Activated CD8-positive, alpha-beta T cell treated with anti-CD3 and anti-CD28 coated beads for 36 hours (primary cell): ENCODE data around the gene C4orf36. TPM values are rescaled to one million over a fixed set of nuclear protein-coding genes. Genes with fewer than 3 reads are reported as not detected.
A peak's percentile ranks its signal among the peaks of the same experiment; 100 is the strongest.

Experiments used
- ATAC-seq: fragments of 200-7000 bp; cut with Tn5 transposase; one replicate; pipeline ENCODE4 v1.10.0; 2021; ENCODE audit warnings: mild to moderate bottlenecking, moderate library complexity
- CTCF ChIA-PET: fragments of 350-600 bp; sonication (Branson Sonifier 250); formaldehyde crosslinking; loops from one replicate; lab custom pipeline; 2021; ENCODE audit warnings: antibody characterized with exemption; lab: Charles Lee
- POLR2A ChIA-PET: fragments of 350-600 bp; sonication (Branson Sonifier 250); formaldehyde crosslinking; loops from one replicate; lab custom pipeline; 2021; ENCODE audit warnings: antibody characterized with exemption; lab: Charles Lee
- DNase-seq: peaks from one replicate; pipeline ENCODE4 v3.0.0-alpha.2; 2020
- H3K27ac Mint-ChIP-seq: one replicate; pipeline ENCODE4 v1.8.0; 2021; ENCODE audit warnings: mild to moderate bottlenecking, mixed read lengths
- H3K27me3 Mint-ChIP-seq: one replicate; pipeline ENCODE4 v1.8.0; 2021; ENCODE audit warnings: mixed read lengths
- H3K36me3 Mint-ChIP-seq: one replicate; pipeline ENCODE4 v1.8.0; 2021; ENCODE audit warnings: low read depth, mixed read lengths
- H3K4me1 Mint-ChIP-seq: one replicate; pipeline ENCODE4 v1.8.0; 2021; ENCODE audit warnings: low read depth, mixed read lengths
- H3K4me3 Mint-ChIP-seq: one replicate; pipeline ENCODE4 v1.8.0; 2021; ENCODE audit warnings: mild to moderate bottlenecking, moderate library complexity, mixed read lengths
- H3K9me3 Mint-ChIP-seq: one replicate; pipeline ENCODE4 v1.8.0; 2021; ENCODE audit warnings: mixed read lengths
- intact Hi-C: fragments of 100-400 bp; cut with micrococcal nuclease; formaldehyde crosslinking; loops from one replicate; pipeline ENCODE4 v1.10.0; 2022
- total RNA-seq, 2 experiments: library from RNA; stranded (reverse); gene quantifications; one replicate each; pipeline ENCODE4 v1.2.3, GENCODE V29; 2021
- TF ChIP-seq, protein P1 (sequence below): fragments of 200-600 bp; IDR thresholded peaks from one replicate; pipeline ENCODE4 v1.8.0; 2022; ENCODE audit warnings: antibody characterized with exemption, mild to moderate bottlenecking

The C4orf36 gene, protein sequence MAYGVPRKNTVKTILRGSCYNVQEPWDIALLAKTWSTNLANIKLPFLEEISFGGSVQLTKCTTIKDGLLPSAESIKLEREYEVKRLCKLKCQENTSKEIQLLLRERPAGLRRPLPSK
- not detected for total RNA-seq

DNA sequence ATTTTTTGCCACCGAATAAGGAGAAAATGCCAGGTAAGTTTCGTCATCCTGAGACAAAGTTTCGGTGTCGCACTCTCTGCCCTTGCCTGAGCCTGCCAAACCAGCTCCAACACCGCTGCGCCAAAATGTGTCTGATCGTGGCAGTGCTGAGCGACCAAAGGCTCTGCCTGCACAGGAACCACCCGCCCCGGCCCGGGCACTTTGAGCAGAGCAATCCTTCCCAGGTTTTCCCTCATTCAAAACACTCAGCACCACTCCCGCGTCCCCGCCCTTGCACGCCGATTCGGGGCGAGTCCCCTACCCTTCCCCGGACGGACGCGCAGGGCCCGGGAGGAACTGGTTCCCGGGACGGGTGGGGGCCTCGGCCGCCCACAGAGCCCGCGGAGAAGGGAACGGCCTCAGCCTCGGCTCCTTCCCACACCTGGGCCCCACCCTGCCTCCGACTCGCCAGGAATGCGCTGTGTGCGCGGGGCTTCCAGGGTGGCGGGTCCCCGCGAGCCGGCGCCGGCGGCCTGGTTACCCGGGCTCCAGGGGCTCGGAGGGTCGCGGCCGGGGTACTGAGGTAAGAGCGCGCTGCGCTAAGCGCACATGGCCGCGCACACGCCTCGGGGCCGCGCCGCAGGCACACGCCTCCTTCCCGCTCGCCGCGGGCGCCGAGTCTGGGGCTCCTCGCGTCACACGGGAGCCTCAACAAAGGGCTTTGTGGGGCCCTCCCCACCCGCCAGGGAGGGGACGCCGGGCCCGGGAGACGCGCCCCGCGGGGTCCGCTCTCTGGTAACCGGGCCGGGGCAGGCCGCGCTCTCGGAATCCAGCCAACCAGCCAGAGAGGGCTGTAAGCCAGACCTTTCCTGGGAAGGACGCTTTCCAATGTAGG lies at the start of gene C4orf36:
Gene C4orf36 (minus strand): TSS at position 661 of the 874 bp plus-strand sequence. CDS start 902 bp downstream, outside the sequence.
- ATAC-seq (peak; percentile 71), DNase-seq (peak; percentile 55)
- TF ChIP-seq, protein P1, sequence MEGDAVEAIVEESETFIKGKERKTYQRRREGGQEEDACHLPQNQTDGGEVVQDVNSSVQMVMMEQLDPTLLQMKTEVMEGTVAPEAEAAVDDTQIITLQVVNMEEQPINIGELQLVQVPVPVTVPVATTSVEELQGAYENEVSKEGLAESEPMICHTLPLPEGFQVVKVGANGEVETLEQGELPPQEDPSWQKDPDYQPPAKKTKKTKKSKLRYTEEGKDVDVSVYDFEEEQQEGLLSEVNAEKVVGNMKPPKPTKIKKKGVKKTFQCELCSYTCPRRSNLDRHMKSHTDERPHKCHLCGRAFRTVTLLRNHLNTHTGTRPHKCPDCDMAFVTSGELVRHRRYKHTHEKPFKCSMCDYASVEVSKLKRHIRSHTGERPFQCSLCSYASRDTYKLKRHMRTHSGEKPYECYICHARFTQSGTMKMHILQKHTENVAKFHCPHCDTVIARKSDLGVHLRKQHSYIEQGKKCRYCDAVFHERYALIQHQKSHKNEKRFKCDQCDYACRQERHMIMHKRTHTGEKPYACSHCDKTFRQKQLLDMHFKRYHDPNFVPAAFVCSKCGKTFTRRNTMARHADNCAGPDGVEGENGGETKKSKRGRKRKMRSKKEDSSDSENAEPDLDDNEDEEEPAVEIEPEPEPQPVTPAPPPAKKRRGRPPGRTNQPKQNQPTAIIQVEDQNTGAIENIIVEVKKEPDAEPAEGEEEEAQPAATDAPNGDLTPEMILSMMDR, result no peak
- H3K4me1 Mint-ChIP-seq, result peaks cover 8% of the 10 kb centered on the region
- no peaks in the 10 kb centered on the region for H3K9me3 Mint-ChIP-seq
- no peaks in the 10 kb centered on the region for H3K36me3 Mint-ChIP-seq
- no peak within 1 kb of the TSS for H3K27ac Mint-ChIP-seq
- intact Hi-C loops, result loop anchor here (10.0 kb wide), 1 partner anchor 247 kb away; no protein-coding TSS in a partner anchor
- H3K27me3 Mint-ChIP-seq, result peaks cover 22% of the 10 kb centered on the region
- POLR2A ChIA-PET, result interaction anchor here (1.1 kb wide), 1 partner anchor 397 kb away, joined by 5 read pairs; no protein-coding TSS in a partner anchor
- CTCF ChIA-PET, result interaction anchor here (1.2 to 2.9 kb wide), 3 partner anchors 12 to 396 kb away, joined by 3 to 15 read pairs (median 10); no protein-coding TSS in a partner anchor
- H3K4me3 Mint-ChIP-seq, result peak within 1 kb of the TSS; percentile 73

DNA sequence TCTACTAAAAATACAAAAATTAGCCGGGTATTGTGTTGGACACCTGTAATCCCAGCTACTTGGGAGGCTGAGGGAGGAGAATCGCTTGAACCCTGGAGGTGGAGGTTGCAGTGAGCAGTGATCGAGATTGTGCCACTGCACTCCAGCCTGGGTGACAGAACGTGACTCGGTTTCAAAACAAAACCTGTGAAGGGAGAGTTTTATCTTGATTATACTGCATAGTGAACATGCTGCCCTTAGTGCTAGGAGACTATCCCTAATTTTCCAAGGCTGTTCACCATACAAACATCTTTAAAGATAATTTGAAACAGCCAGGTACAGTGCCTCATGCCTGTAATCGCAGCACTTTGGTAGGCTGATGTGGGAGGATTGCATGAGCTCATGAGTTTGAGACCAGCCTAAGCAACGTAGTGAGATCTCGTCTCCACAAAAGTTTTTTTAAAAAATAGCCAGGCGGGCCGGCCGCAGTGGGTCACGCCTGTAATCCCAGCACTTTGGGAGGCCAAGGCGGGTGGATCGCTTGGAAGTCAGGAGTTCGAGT lies 48.8 kb upstream of the C4orf36 start:
- TF ChIP-seq, protein P1, result no peak
- intact Hi-C loops, result no loop called here

DNA sequence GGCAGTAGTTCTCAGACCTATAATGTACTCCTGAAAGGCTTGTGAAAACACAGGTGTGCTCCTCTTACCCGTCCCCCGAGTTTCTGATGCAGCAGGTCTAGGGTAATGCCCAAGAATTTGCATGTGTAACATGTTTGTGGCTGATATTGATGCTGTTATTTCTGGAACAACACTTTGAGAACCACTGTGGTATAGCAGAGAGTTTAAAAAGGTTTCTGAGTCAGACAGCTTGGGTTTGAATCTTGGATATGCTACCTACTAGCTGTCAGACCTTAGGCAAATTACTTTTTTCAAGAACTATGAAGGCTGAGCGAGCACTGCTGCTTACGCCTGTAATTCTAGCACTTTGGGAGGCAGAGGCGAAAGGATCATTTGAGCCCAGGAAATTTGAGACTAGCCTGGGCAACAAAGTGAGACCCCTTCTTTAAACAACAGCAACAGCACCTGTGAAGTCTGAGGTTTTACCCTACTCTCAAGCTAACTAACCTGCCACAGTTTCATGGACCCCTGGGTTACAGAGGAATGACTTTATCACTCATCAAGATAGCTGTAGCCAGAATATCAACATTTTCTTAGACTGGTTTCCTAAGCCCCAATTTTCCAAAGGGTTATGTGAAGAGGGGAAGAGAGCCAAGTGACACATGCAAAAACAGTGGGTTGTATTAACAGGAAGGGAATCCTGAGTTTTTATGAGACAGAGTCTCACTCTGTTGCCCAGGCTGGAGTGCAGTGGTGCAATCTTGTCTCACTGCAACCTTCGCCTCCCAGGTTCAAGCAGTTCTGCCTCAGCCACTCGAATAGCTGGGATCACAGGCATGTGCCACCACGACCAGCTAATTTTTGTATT lies 47.7 kb upstream of the C4orf36 start:
- peaks cover 55% of the 10 kb centered on the region for H3K4me1 Mint-ChIP-seq
- ChIA-PET POLR2A (interaction anchor here (0.6 to 2.9 kb wide), 4 partner anchors 21 to 149 kb away, joined by 3 to 20 read pairs (median 3); no protein-coding TSS in a partner anchor), CTCF (interaction anchor here (0.9 to 3.9 kb wide), 5 partner anchors 17 to 211 kb away, joined by 3 to 18 read pairs (median 5); no protein-coding TSS in a partner anchor)
- no peaks in the 10 kb centered on the region for H3K27me3 Mint-ChIP-seq
- peak overlapping the region; percentile 84 for H3K27ac Mint-ChIP-seq
- TF ChIP-seq, protein P1, result no peak
- DNase-seq (peak; percentile 54), ATAC-seq (peak; percentile 9)
- H3K9me3 Mint-ChIP-seq, result no peaks in the 10 kb centered on the region
- H3K36me3 Mint-ChIP-seq, result no peaks in the 10 kb centered on the region
- intact Hi-C loops, result loop anchor here (5.0 kb wide), 2 partner anchors 37 to 152 kb away; no protein-coding TSS in a partner anchor
- H3K4me3 Mint-ChIP-seq, result peak overlapping the region; percentile 20

More for the DNA sequence above, 48.8 kb upstream of the C4orf36 start:
- H3K4me3 Mint-ChIP-seq, result no peak overlapping the region
- ATAC-seq (no peak), DNase-seq (no peak)
- CTCF ChIA-PET, result interaction anchor here (0.9 to 3.9 kb wide), 3 partner anchors 18 to 153 kb away, joined by 3 to 18 read pairs (median 11); no protein-coding TSS in a partner anchor
- no peaks in the 10 kb centered on the region for H3K9me3 Mint-ChIP-seq
- peaks cover 59% of the 10 kb centered on the region for H3K4me1 Mint-ChIP-seq
- no peaks in the 10 kb centered on the region for H3K36me3 Mint-ChIP-seq
- no peak overlapping the region for H3K27ac Mint-ChIP-seq
- POLR2A ChIA-PET, result no interaction called here
- no peaks in the 10 kb centered on the region for H3K27me3 Mint-ChIP-seq

DNA sequence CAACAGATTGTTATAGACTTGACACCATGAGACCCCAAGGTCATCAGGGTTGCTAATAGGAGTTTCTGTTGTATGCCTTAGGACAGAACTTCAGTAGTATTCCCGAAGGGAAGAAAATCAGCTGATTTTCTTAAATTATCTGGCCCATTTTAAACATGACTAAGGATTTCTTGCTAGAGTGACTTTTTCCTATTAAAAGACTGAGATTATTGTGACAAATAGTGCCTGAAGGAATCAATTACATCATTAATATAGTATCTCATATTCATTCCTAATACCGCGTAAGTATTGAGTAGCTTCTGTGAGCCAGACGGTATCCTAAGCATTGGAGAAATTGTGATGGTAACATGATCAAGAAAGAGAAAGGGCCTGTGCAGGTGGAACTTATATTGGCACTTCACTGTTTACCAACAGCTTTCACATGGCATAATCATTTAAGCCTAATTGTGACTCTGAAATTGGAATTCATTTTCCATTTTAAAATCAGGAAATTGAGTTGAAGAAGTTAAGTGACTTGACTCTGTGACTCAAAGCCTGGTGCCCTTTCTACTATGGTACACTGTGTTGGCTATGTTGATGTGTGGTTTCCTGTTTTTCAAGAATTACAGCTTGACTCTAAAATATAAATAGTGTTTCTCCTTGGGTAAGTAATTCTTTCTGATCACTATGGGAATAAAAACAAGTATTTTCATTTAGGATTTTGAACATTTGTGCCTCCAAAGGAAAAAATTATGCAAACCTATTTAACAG lies 46.7 kb upstream of the C4orf36 start:
- TF ChIP-seq, protein P1, result no peak
- H3K27ac Mint-ChIP-seq, result peak overlapping the region; percentile 84
- ATAC-seq (no peak), DNase-seq (peak; percentile 17)
- H3K27me3 Mint-ChIP-seq, result no peaks in the 10 kb centered on the region
- no peaks in the 10 kb centered on the region for H3K36me3 Mint-ChIP-seq
- ChIA-PET CTCF (interaction anchor here (1.1 to 2.0 kb wide), 5 partner anchors 25 to 212 kb away, joined by 3 to 11 read pairs (median 3); no protein-coding TSS in a partner anchor), POLR2A (interaction anchor here (0.7 to 2.9 kb wide), 3 partner anchors 22 to 68 kb away, joined by 3 to 20 read pairs (median 3); no protein-coding TSS in a partner anchor)
- peaks cover 48% of the 10 kb centered on the region for H3K4me1 Mint-ChIP-seq
- no peaks in the 10 kb centered on the region for H3K9me3 Mint-ChIP-seq
- intact Hi-C loops, result loop anchor here (5.0 kb wide), 2 partner anchors 38 to 153 kb away; no protein-coding TSS in a partner anchor
- peak overlapping the region; percentile 20 for H3K4me3 Mint-ChIP-seq
